Naive B cell (primary cell): ENCODE measurements around the gene ADCY1. TPM values are rescaled to one million over a fixed set of nuclear protein-coding genes. Genes with fewer than 3 reads are reported as not detected.

ENCODE experiments used
- ATAC-seq, 2 donors: fragments of 150-1000 bp; cut with Tn5 transposase; 2 replicates each; pipeline ENCODE4 v1.10.0; 2021; ENCODE audit warnings: low read depth in 2 of 2, mild to moderate bottlenecking in 2 of 2, moderate library complexity in 2 of 2
- DNase-seq: peaks from one replicate; pipeline ENCODE4 v3.0.0; 2022
- H3K27ac Mint-ChIP-seq, 6 donors: one replicate each; pipeline ENCODE4 v1.8.0; 2020 to 2022; ENCODE audit warnings: mild to moderate bottlenecking in 6 of 6, mixed read lengths in 6 of 6, moderate library complexity in 5 of 6, inconsistent platforms in 2 of 6
- H3K27me3 Mint-ChIP-seq, 3 donors: one replicate each; pipeline ENCODE4 v1.8.0; 2021 to 2022; ENCODE audit warnings: mixed read lengths in 3 of 3, mild to moderate bottlenecking in 1 of 3
- H3K36me3 Mint-ChIP-seq, 2 donors: one replicate each; pipeline ENCODE4 v1.8.0; 2020 to 2022; ENCODE audit warnings: mixed read lengths in 2 of 2, inconsistent platforms in 1 of 2, mild to moderate bottlenecking in 1 of 2
- H3K4me1 Mint-ChIP-seq, 3 donors: one replicate each; pipeline ENCODE4 v1.8.0; 2020 to 2022; ENCODE audit warnings: mixed read lengths in 3 of 3, inconsistent platforms in 1 of 3, mild to moderate bottlenecking in 1 of 3, moderate library complexity in 1 of 3
- H3K4me3 Mint-ChIP-seq, 8 donors: one replicate each; pipeline ENCODE4 v1.8.0; 2020 to 2022; ENCODE audit warnings: mild to moderate bottlenecking in 8 of 8, mixed read lengths in 8 of 8, moderate library complexity in 8 of 8, inconsistent platforms in 2 of 8
- H3K9me3 Mint-ChIP-seq, 7 donors: one replicate each; pipeline ENCODE4 v1.8.0; 2020 to 2022; ENCODE audit warnings: mixed read lengths in 7 of 7, mild to moderate bottlenecking in 5 of 7, inconsistent platforms in 2 of 7, moderate library complexity in 1 of 7
- polyA plus RNA-seq, 6 donors: library from polyadenylated mRNA; unstranded; fragments of 300-500 nt; fragmentation: Illumina TruSeq; gene quantifications; one replicate each; pipeline ENCODE4 v1.2.3, GENCODE V29; 2021; ENCODE audit warnings: low read depth in 6 of 6

The ADCY1 gene
- polyA plus RNA-seq, 6 donors from 2014 or later, result not detected

DNA sequence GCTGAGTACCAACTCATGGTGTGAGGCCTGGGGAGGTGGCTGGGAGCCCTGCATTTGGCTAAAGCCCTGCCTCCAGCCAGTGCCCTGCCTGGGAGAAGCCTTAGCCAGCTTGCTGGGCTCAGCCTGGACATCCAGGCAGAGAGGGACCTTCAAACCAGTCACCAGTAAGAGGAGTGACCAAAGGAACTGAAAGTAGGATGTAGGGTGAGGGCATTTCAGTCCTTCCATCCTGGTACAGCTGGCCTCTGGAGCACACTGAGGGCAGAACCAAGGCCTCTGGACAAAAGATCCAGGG is 124.8 kb downstream of the ADCY1 start:
- ATAC-seq, result no peak
- Mint-ChIP-seq H3K27ac (peak overlapping the region in 1 of 6 donors; percentile 18), H3K9me3 (no peaks in the 10 kb centered on the region), H3K36me3 (no peaks in the 10 kb centered on the region), H3K4me1 (no peaks in the 10 kb centered on the region), H3K27me3 (peaks cover 4 to 33% (median 21%) of the 10 kb centered on the region in 3 donors), H3K4me3 (no peak overlapping the region)
- no peak for DNase-seq

GRCh38 chr7:45699726-45700390 is 125.7 kb downstream of the ADCY1 start:
- H3K9me3 Mint-ChIP-seq, result no peaks in the 10 kb centered on the region
- H3K36me3 Mint-ChIP-seq, result no peaks in the 10 kb centered on the region
- peaks cover 4 to 33% (median 21%) of the 10 kb centered on the region in 3 donors for H3K27me3 Mint-ChIP-seq
- no peak overlapping the region for H3K27ac Mint-ChIP-seq
- no peak overlapping the region for H3K4me3 Mint-ChIP-seq
- DNase-seq (no peak), ATAC-seq (no peak)
- no peaks in the 10 kb centered on the region for H3K4me1 Mint-ChIP-seq

- DNase-seq, result no peak
- no peak for ATAC-seq
- no peaks in the 10 kb centered on the region for H3K9me3 Mint-ChIP-seq
- no peaks in the 10 kb centered on the region for H3K4me1 Mint-ChIP-seq
- no peak overlapping the region for H3K4me3 Mint-ChIP-seq
- peaks cover 4 to 34% (median 21%) of the 10 kb centered on the region in 3 donors for H3K27me3 Mint-ChIP-seq
- H3K27ac Mint-ChIP-seq, result no peak overlapping the region
- no peaks in the 10 kb centered on the region for H3K36me3 Mint-ChIP-seq
Measured at GRCh38 chr7:45700556-45700955, 126.4 kb downstream of the ADCY1 start.

DNA sequence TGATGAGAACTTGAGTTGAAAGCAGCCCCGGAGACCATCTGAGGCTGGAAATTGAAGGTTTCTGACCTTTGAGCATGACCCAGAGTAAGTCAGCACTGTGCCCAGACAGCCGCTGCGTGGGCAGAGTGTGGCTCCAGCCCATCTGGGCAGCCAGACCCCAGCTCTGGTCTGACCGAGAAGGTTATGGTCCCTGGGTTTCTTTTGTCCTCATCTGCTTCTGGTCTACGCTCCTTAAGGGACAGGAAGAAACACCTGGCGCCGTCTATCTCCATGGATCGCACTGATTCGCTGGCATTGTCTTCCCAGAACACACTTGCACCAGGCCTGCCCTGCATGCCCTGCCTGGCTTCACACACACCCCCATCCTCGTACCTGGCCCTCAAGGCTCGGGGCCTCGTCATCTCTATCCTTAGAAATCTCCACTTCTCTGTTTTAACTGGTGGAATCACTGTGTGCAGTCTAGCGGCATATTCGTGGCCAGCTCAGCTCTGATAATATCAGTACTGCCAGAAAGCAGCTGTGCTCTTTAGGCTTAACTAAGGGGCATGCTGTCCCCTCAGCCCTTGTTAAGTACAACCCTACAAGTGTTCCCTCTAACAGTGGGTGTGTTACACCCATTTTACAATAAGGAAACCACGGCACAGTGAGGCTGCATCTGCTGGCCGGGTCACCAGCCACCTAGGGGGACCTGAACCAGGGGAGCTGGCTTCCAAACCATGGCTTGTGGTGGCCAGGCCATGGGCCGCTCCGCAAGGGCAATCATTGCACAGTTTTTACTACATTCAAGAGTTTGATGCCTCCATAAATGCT is 127.7 kb downstream of the ADCY1 start:
- no peaks in the 10 kb centered on the region for H3K9me3 Mint-ChIP-seq
- ATAC-seq, result no peak
- DNase-seq, result no peak
- H3K4me3 Mint-ChIP-seq, result no peak overlapping the region
- no peak overlapping the region for H3K27ac Mint-ChIP-seq
- no peaks in the 10 kb centered on the region for H3K36me3 Mint-ChIP-seq
- peaks cover 4 to 41% (median 21%) of the 10 kb centered on the region in 3 donors for H3K27me3 Mint-ChIP-seq
- H3K4me1 Mint-ChIP-seq, result no peaks in the 10 kb centered on the region

DNA sequence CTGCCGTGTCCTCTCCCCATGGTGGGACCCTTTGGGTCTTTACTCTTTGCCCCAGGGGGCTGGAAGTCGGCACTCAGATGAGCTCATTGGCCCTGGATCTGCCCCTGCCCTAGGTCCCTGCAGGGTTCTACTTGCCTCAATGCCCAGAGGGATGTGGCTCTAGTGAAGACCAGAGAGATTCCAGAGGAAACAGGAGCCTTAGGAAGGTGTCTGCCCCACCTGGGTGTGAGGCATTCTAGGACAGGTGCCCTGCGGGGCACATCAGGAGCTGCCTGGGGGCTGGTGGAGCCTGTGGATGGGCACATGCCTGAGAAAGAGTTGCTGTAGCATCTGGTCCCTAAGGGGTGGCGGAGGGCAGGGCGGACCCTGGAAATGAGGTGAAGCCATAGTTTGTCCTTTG is 128.6 kb downstream of the ADCY1 start:
- peaks cover 4 to 41% (median 21%) of the 10 kb centered on the region in 3 donors for H3K27me3 Mint-ChIP-seq
- DNase-seq, result no peak

GRCh38 chr7:45703373-45703821 is 129.2 kb downstream of the ADCY1 start:
- H3K9me3 Mint-ChIP-seq, result no peaks in the 10 kb centered on the region
- no peaks in the 10 kb centered on the region for H3K4me1 Mint-ChIP-seq
- no peaks in the 10 kb centered on the region for H3K36me3 Mint-ChIP-seq
- DNase-seq (no peak), ATAC-seq (no peak)
- H3K27me3 Mint-ChIP-seq, result peaks cover 4 to 41% (median 21%) of the 10 kb centered on the region in 3 donors
- H3K27ac Mint-ChIP-seq, result no peak overlapping the region
- no peak overlapping the region for H3K4me3 Mint-ChIP-seq

More for the DNA sequence above, 128.6 kb downstream of the ADCY1 start:
- no peak overlapping the region for H3K4me3 Mint-ChIP-seq
- no peaks in the 10 kb centered on the region for H3K9me3 Mint-ChIP-seq
- no peak for ATAC-seq
- H3K4me1 Mint-ChIP-seq, result no peaks in the 10 kb centered on the region
- H3K27ac Mint-ChIP-seq, result no peak overlapping the region
- no peaks in the 10 kb centered on the region for H3K36me3 Mint-ChIP-seq

GRCh38 chr7:45703911-45704682 is 129.9 kb downstream of the ADCY1 start:
- H3K27ac Mint-ChIP-seq, result no peak overlapping the region
- H3K9me3 Mint-ChIP-seq, result no peaks in the 10 kb centered on the region
- no peaks in the 10 kb centered on the region for H3K4me1 Mint-ChIP-seq
- H3K36me3 Mint-ChIP-seq, result no peaks in the 10 kb centered on the region
- ATAC-seq (no peak), DNase-seq (no peak)
- H3K27me3 Mint-ChIP-seq, result peaks cover 4 to 41% (median 21%) of the 10 kb centered on the region in 3 donors
- no peak overlapping the region for H3K4me3 Mint-ChIP-seq

DNA sequence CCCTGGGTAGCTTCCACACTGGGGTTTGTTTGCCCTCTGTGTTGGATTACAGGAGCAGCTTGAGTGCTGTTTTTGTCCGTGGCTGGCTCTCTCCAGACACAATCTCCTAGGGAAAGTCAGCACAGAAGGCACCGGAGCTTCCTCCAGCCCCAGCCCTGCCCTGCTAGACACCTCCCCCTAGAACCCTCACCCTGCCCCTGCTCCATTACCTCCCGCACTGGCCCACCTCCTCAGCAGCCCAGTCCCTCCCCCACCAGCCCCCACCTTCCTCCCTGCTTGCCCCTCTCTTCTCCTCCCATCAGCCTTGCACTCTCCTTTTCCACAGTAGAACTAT is 130.5 kb downstream of the ADCY1 start:
- Mint-ChIP-seq H3K27me3 (peaks cover 4 to 40% (median 21%) of the 10 kb centered on the region in 3 donors), H3K9me3 (no peaks in the 10 kb centered on the region), H3K4me1 (no peaks in the 10 kb centered on the region), H3K4me3 (no peak overlapping the region), H3K27ac (peak overlapping the region in 1 of 6 donors; percentile 31), H3K36me3 (no peaks in the 10 kb centered on the region)
- ATAC-seq (no peak), DNase-seq (no peak)

DNA sequence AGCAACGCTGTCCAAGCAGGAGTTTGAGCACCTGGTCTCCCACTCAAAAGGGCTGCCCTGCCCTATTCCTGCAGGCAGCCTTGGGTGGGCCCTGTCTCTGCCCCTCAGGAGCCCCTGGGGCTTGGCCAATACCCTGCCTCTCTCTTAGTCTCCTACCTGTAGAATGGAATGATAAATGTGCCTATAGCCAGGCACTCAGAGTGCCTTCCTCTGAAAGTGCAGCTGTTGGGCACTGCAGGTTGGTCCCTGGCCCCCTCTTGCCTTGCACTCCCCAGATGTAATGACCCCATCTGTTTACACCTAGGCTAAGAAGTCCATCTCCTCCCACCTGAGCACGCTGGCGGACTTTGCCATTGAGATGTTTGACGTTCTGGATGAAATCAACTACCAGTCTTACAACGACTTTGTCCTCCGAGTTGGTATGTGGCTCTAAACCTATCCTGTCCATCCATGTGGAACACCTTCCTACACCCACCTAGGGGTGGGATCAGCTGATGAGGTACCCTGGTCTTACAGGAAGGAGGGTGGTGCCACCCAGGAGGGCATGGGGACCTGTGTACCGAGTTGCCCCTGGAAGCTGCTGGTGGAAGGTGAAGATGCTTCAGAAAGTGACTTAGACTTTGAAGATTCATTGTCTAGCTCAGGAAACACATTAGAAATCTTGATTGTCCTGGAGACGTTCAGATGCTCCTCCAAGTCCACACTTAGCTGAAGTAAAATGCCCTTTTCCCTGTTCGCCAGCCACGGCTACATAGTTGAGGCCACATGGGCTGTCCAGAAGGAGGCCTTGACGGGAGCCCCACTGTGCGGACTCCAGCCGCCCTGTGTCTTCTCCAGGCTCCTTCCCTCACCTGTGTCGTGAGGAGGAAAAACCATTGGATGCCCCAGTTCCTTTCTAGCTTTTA is 134.1 kb downstream of the ADCY1 start:
- Mint-ChIP-seq H3K36me3 (no peaks in the 10 kb centered on the region), H3K27ac (no peak overlapping the region), H3K9me3 (no peaks in the 10 kb centered on the region), H3K4me3 (no peak overlapping the region), H3K27me3 (peaks cover 6 to 12% (median 10%) of the 10 kb centered on the region in 3 donors), H3K4me1 (no peaks in the 10 kb centered on the region)
- ATAC-seq (no peak), DNase-seq (no peak)

GRCh38 chr7:45709168-45710042 is 135.2 kb downstream of the ADCY1 start:
- DNase-seq (no peak), ATAC-seq (no peak)
- no peak overlapping the region for H3K4me3 Mint-ChIP-seq
- no peaks in the 10 kb centered on the region for H3K36me3 Mint-ChIP-seq
- no peak overlapping the region for H3K27ac Mint-ChIP-seq
- no peaks in the 10 kb centered on the region for H3K4me1 Mint-ChIP-seq
- H3K9me3 Mint-ChIP-seq, result no peaks in the 10 kb centered on the region
- H3K27me3 Mint-ChIP-seq, result peaks cover 5 to 8% (median 6%) of the 10 kb centered on the region in 3 donors

DNA sequence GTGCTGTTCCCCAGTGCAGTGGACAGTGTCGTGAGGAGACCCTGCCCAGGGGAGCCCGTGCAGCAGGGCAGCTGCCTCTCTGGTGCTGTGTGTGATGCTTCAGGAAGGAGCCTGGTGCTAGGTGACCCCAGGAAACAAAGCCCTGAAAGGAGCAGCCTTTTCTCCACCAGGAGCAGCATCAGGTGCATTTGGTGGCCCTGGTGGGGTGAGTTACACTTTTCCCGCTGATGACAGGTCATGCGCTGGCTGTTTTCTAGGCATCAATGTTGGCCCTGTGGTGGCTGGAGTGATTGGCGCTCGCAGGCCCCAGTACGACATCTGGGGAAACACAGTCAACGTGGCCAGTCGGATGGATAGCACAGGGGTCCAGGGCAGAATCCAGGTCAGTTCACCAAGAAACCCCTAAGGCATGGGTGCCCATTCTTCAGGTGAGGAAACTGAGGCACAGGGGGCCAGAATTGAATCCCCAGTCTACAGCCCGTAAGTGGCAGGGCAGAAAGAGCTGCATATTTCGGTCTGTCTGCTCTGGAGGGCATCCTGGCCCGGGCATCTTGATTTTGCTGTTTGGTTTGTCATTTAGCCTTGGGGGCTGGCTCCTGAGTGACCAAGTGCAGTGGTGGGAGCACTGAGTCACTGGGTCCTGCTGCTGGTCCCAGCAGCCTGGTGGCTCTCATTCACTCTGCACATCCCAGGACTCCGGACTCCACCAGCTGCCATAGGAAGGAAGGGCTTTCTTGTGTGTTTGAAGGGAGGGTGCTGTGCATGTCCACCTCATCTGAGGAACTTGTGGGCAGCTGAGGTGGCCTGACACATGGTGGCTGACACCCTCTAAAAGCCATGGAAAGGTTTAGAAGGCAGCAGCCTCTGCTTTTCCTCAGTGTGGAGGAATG is 136.3 kb downstream of the ADCY1 start:
- no peaks in the 10 kb centered on the region for H3K36me3 Mint-ChIP-seq
- no peak for ATAC-seq

DNA sequence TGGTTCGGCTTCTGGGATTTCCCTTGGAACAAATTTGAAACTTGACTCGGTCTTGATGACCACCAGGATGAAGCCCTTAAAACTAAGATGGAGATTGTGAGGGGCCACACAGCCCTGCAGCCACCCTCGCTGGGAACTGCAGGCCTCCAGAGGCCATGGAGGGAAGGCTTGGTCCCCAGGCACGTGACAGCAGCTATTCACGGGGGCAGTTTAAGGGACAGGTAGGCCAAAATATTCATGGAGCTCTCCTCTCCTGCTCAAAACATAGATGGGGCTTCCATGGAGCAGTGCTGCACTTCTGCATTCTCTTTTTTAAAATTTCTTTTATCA is 137.0 kb downstream of the ADCY1 start:
- Mint-ChIP-seq H3K4me1 (no peaks in the 10 kb centered on the region), H3K36me3 (no peaks in the 10 kb centered on the region), H3K27me3 (peaks cover 1 to 6% (median 5%) of the 10 kb centered on the region in 3 donors), H3K4me3 (no peak overlapping the region), H3K27ac (no peak overlapping the region), H3K9me3 (no peaks in the 10 kb centered on the region)
- ATAC-seq (no peak), DNase-seq (no peak)

More for the DNA sequence above, 136.3 kb downstream of the ADCY1 start:
- H3K4me3 Mint-ChIP-seq, result no peak overlapping the region
- no peaks in the 10 kb centered on the region for H3K9me3 Mint-ChIP-seq
- no peak overlapping the region for H3K27ac Mint-ChIP-seq
- H3K27me3 Mint-ChIP-seq, result peaks cover 5 to 8% (median 6%) of the 10 kb centered on the region in 3 donors
- no peaks in the 10 kb centered on the region for H3K4me1 Mint-ChIP-seq
- DNase-seq, result no peak
